Thoracic aorta (tissue), 2 donors: ENCODE results near the gene CANT1. TPM values are rescaled to one million over a fixed set of nuclear protein-coding genes. Genes with fewer than 3 reads are reported as not detected.
A peak's percentile ranks its signal among the peaks of the same experiment; 100 is the strongest.

ENCODE experiments used
- ATAC-seq: fragments of 150-250 bp; one replicate; pipeline ENCODE4 v1.8.0; 2017; ENCODE audit warnings: low read depth; ENCODE audit not compliant: insufficient number of reproducible peaks, low FRiP score
- DNase-seq: peaks from one replicate; pipeline ENCODE4 v3.0.0-alpha.2; 2020; ENCODE audit warnings: low spot score
- H3K27ac ChIP-seq, 2 donors: fragments of 200-600 bp; sonication (generic); 1 replicate in 1 of 2; 2 replicates in 1 of 2; pipeline ENCODE4 v1.5.1; 2016; ENCODE audit warnings: mild to moderate bottlenecking in 2 of 2, moderate library complexity in 2 of 2
- H3K27me3 ChIP-seq: fragments of 200-600 bp; sonication (generic); replicated peaks from 2 replicates; pipeline ENCODE4 v1.6.0; 2016; ENCODE audit warnings: mild to moderate bottlenecking; ENCODE audit not compliant: insufficient read depth
- H3K36me3 ChIP-seq: fragments of 200-600 bp; sonication (generic); one replicate; pipeline ENCODE4 v1.5.1; 2016
- H3K4me1 ChIP-seq, 2 donors: fragments of 200-600 bp; sonication (generic); 1 replicate in 1 of 2; 2 replicates in 1 of 2; pipeline versions ENCODE4 v1.5.1 to v1.6.0; 2016; ENCODE audit warnings: low read depth in 2 of 2, mild to moderate bottlenecking in 1 of 2; ENCODE audit not compliant: control insufficient read depth in 1 of 2
- H3K4me3 ChIP-seq: fragments of 200-600 bp; sonication (generic); 2 replicates; pipeline ENCODE4 v1.5.1; 2016; ENCODE audit warnings: mild to moderate bottlenecking
- H3K9me3 ChIP-seq: fragments of 200-600 bp; sonication (generic); 2 replicates; pipeline ENCODE4 v1.5.1; 2016
- CTCF ChIP-seq: fragments of 200-600 bp; sonication (generic); IDR thresholded peaks from one replicate; pipeline ENCODE4 v1.5.1; 2019; ENCODE audit warnings: antibody characterized with exemption
- total RNA-seq, 2 donors: library from RNA; depleted of rRNA; stranded (reverse); fragments of >200 nt; gene quantifications; one replicate each; pipeline versions ENCODE4 v1.1.0 to v1.2.3, GENCODE V29; 2016

CANT1 gene
- total RNA-seq, 2 donors from 2014 or later, result 21.4 to 41.0 TPM

GRCh38 chr17:79039171-79039570, 29.6 kb upstream of the CANT1 start:
- no peak overlapping the region for H3K4me3 ChIP-seq
- TF ChIP-seq CTCF, result no peak
- peaks cover 9% of the 10 kb centered on the region for H3K36me3 ChIP-seq
- H3K9me3 ChIP-seq, result no peaks in the 10 kb centered on the region
- DNase-seq, result no peak
- no peaks in the 10 kb centered on the region for H3K27me3 ChIP-seq
- peaks cover 26 to 69% of the 10 kb centered on the region in 2 donors for H3K4me1 ChIP-seq
- no peak for ATAC-seq
- H3K27ac ChIP-seq, result peak overlapping the region; percentile 50 to 68

- H3K9me3 ChIP-seq, result no peaks in the 10 kb centered on the region
- ATAC-seq (peak; percentile 50), DNase-seq (no peak)
- H3K27ac ChIP-seq, result peak overlapping the region; percentile 50 to 68
- peaks cover 31 to 74% of the 10 kb centered on the region in 2 donors for H3K4me1 ChIP-seq
- H3K36me3 ChIP-seq, result peaks cover 5% of the 10 kb centered on the region
- H3K4me3 ChIP-seq, result no peak overlapping the region
- TF ChIP-seq CTCF, result no peak
- no peaks in the 10 kb centered on the region for H3K27me3 ChIP-seq
Measured at GRCh38 chr17:79038545-79039135, 29.1 kb upstream of the CANT1 start.

GRCh38 chr17:79036596-79036995, 27.0 kb upstream of the CANT1 start:
- H3K4me3 ChIP-seq, result no peak overlapping the region
- H3K27ac ChIP-seq, result peak overlapping the region; percentile 18 to 68
- H3K4me1 ChIP-seq, result peaks cover 38 to 81% of the 10 kb centered on the region in 2 donors
- ATAC-seq (peak; percentile 73), DNase-seq (no peak)
- no peak for TF ChIP-seq CTCF
- no peaks in the 10 kb centered on the region for H3K9me3 ChIP-seq
- H3K27me3 ChIP-seq, result no peaks in the 10 kb centered on the region
- H3K36me3 ChIP-seq, result peaks cover 4% of the 10 kb centered on the region

GRCh38 chr17:79036181-79036580, 26.6 kb upstream of the CANT1 start:
- DNase-seq, result no peak

GRCh38 chr17:79035686-79036085, 26.1 kb upstream of the CANT1 start:
- Histone ChIP-seq H3K4me3 (no peak overlapping the region), H3K27me3 (no peaks in the 10 kb centered on the region), H3K4me1 (peaks cover 38 to 76% of the 10 kb centered on the region in 2 donors), H3K9me3 (no peaks in the 10 kb centered on the region), H3K27ac (peak overlapping the region; percentile 65 to 68), H3K36me3 (no peaks in the 10 kb centered on the region)
- TF ChIP-seq CTCF, result no peak
- no peak for ATAC-seq
- DNase-seq, result no peak

More at GRCh38 chr17:79036181-79036580, 26.6 kb upstream of the CANT1 start:
- no peak for ATAC-seq
- Histone ChIP-seq H3K27me3 (no peaks in the 10 kb centered on the region), H3K4me3 (no peak overlapping the region), H3K9me3 (no peaks in the 10 kb centered on the region), H3K4me1 (peaks cover 38 to 77% of the 10 kb centered on the region in 2 donors), H3K27ac (peak overlapping the region; percentile 54 to 68), H3K36me3 (no peaks in the 10 kb centered on the region)
- no peak for TF ChIP-seq CTCF
